ENCODE measurements around the gene USP49.
A peak's percentile ranks its signal among the peaks of the same experiment; 100 is the strongest.
"Not testable (repeated sequence)": the region's sequence is repeated elsewhere in the genome, so short reads cannot be mapped to it uniquely, and the experiment has no call there.

The USP49 gene

DNA sequence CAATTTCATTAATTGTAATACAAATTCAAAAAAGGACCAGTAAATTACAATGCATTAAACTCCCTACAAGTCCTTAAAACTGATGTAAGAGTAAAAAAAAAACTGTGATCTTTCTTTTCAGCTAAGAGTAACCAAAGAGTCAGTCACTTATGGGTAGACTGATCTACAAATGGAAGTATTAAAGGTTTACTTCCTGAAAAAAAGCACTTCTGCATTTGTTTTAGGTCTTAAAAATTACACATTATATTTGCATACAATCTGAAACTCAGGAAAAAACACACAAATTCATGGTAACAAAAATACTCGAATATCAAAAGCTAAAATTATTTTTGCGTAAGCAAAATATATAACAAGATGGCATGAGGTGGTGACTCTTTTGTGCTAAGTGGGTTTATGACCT is 23.5 kb downstream of the USP49 start:
- DNase-seq: no peak

GRCh38 chr6:41859356-41859755 is 35.8 kb downstream of the USP49 start:
- no peak for DNase-seq

DNA sequence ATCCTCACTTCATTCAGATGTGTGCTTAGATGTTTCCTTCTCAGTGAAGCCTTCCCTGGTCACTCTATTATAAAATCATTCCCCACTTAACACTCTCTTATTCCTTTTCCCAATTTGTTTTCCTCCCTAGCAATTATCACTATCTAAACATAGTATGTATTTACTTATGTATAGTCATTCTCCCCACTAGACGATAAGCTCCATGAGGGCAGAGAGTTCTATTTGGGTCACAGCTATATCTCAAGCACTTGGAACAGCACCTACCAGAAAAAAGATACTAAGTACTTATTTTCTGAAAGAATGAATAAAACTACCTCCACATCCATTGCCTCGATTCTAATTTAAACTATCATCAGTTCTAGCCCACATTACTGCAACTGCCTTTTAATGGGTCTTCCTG is 36.5 kb downstream of the USP49 start:
- DNase-seq: no peak

DNA sequence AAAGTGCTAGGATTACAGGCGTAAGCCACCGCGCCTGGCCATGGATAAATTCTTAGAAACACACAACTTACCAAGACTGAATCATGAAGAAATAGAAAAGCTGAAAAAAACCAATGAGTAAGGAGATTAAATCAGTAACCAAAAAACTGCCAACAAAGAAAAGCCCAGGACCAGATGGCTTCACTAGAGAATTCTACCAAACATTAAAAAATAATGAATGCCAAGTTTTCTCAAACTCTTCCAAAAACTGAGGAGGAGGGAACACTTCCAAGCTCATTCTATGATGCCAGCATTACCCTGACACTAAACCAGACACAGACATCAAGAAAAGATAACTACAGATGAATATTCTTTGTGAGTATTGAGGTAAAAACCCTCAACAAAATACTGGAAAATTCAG is 44.3 kb downstream of the USP49 start:
- DNase-seq: no peak

- DNase-seq: peak; percentile 41
Measured at GRCh38 chr6:41846666-41847237, 48.4 kb downstream of the USP49 start.

- DNase-seq: no peak
Measured at GRCh38 chr6:41843178-41843577, 52.0 kb downstream of the USP49 start.

DNA sequence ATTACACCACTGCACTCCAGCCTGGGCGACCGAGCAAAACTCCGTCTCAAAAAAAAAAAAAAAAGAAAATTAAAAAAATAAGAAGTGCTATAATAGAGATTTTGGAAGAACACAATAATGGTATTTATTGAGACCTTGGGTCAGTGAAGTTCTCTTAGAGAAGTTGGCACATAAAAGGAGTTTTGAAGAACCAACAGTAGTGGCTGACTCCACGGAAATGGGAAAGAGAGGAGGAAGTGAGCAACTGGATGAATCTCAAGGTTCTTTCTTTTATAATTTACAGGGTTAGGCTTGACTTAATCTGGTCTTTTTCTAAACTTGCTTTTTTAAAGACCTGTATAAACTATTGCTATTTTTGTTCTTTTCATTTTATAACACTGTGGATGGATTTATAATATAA is 54.8 kb downstream of the USP49 start:
- no peak for DNase-seq

GRCh38 chr6:41836660-41837052 is 58.5 kb downstream of the USP49 start:
- DNase-seq: no peak

DNA sequence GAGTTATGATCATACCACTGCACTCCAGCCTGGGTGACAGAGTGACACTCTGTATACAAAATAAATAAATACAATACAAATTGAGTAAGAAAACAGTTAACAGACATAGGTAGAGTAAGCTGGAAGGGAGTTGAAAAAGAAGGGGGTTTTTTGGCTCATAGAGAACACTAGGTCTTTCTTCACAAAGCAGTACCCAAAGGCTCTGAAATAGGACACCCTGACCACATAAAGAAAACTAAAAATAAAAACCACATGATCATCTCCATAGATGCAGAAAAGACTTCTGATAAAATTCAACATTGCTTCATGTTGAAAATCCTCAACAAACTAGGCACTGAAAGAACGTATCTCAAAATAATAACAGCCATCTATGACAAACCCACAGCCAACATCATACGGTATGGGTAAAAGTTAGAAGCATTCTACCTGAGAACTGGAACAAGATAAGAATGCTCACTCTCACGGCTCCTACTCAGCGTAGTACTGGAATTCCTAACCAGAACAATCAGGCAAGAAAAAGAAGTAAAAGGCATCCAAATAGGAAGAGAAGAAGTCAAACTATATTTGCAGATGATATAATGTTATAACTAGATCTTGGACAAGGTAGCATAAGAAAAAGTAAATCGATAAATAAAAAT is 59.0 kb downstream of the USP49 start:
- no peak for DNase-seq

DNA sequence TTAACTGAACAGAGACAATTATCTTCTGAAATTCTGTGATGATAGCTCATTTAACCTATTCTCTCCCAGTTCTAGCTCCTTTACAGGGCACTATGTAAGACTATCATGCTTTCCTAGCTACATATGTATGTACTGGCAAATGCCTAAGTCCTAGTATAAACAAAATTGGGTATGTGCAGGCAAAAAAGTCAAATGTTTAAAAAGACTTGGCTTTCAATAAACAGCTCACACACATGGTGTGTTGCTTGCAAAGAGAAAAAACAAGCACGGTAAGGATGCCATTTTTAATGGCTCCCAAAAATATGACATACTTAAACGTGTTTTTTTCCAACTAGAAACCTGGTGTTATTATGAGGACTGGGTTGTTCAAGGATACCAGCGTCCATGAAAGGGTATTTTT is 62.9 kb downstream of the USP49 start:
- DNase-seq: no peak

DNA sequence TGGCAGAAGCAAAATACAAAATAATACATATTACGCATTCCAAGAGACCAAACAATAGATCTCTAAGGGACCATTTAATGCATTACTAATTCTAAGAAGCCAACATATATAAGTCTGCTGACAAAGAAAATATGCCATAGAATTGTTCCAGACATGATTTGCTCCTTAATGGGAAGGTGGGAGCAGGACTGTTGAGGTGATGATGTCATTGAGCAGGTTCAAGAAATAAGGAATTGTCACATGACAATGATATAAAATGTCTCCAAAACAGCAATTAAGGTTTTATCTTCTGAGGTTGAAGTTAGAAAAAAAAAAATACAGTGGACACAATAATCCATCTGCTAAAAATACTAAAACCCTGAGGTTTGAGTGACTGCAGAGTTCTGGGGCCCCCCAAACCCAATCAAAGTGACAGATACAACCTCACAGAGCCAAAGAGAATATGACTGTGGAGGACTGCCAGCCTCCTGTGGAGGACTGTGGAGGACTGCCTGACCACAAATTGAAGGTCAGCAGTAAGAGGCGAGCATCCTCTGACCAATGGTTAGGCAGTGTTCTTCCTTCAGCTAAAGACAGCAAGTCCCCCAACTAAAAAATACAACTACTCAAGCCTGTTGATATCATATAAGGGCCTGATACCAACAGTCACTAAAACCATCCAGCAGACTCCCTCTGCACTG is 68.7 kb downstream of the USP49 start:
- no peak for DNase-seq

DNA sequence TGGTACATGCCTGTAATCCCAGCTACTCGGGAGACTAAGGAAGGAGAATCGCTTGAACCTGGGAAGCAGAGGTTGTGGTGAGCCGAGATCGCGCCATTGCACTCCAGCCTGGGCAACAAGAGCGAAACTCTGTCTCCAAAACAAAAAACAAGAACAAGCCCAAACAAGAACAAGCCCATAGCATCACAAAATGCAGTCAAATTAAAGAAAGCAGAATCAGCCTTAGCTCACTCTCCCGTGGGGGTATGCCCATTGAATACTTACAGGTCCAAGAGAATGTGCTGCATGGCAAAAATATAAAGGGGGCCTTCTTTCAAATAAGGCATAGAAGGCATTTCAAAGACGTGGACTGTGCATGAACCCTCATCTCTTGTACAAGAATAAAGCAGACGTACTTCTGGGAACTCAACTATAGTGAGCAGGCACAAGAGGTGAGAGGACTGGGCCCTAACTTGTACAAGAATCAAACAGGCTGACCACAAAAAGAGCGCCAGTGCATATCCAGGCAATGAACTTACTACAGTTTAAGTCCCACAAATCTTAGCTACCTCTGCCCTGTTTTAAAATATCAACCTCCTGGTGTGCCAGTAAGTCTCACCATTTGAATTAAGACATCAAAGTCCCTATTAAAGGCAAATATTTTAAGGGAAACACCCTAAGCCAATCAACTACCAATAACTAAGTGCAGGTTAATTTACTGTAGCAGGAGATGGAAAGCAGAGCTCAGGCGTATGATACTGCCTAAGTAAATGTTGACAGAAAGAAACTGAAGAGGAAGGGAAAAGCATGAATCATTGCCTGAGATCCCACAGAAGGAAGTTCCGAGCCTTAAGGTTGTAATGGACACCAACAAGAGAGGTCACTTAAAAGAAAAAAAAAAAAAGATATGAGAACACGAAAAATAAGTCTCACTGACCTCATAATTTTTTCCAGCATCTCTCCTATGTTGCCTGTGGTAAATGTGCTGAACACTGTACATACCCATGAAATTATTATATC is 70.3 kb downstream of the USP49 start:
- DNase-seq: no peak

GRCh38 chr6:41823178-41823577 is 72.0 kb downstream of the USP49 start:
- no peak for DNase-seq

DNA sequence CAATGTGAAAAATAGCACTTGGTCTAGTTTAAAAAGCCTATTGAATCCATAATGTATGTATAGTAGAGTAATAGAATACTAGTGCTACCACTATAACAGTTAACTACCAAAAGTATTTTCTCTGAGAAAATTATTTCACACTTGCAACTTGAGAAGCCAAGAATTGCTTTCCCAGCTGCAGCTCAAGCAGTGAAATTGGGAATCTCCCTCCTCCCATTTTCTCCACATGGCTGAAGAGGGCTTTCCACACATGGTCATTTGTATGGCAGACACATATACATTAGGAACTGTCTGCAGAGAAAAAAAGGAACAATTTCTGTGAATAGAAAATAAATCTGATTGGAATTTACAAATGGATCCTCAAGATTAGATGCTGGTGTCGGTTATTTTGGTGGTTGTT is 73.2 kb downstream of the USP49 start:
- no peak for DNase-seq

GRCh38 chr6:41821266-41821665 is 73.9 kb downstream of the USP49 start:
- DNase-seq: no peak

GRCh38 chr6:41818271-41819054 is 76.7 kb downstream of the USP49 start:
- DNase-seq: no peak

GRCh38 chr6:41815587-41815986 is 79.6 kb downstream of the USP49 start:
- DNase-seq: no peak

- DNase-seq: no peak
Measured at GRCh38 chr6:41814629-41815028, 80.5 kb downstream of the USP49 start.

DNA sequence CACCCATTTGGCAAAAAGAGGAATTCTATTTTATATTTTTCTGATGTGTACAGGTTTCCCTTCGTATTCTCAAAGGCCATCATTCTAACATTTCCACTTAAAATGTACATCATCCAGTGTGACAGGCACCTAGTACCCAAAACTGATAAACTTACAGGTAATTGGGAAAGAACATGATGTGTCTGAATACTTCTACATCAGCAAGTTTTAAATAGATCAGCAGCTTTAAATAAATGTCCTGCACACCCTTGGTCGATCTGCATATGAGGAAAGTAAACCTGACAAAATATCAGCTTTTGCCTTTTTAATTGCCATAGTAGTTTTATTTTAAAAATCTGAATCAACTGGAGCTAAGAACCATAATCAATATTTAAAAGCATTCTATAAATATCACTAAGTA is 81.2 kb downstream of the USP49 start:
- no peak for DNase-seq

- DNase-seq: no peak
Measured at GRCh38 chr6:41813469-41813868, 81.7 kb downstream of the USP49 start.

DNA sequence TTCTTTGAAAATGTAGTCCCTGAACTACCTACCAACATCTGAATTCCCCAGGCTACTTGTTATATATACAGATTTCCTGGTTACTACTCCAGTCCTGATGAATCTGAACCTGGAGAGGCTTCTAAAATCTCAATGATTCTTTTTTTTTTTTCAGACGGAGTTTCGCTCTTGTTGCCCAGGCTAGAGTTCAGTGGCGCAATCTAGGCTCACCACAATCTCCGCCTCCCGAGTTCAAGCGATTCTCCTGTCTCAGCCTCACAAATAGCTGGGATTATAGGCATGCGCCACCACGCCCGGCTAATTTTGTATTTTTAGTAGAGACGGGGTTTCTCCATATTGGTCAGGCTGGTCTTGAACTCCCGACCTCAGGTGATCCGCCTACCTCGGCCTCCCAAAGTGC is 83.2 kb downstream of the USP49 start:
- not testable (repeated sequence) for DNase-seq

- DNase-seq: no peak
Measured at GRCh38 chr6:41811095-41811494, 84.1 kb downstream of the USP49 start.

Measured in NCI-H1105 (cell line).